NCI-H128 (cell line): ENCODE results near the gene XG.
"Not testable (repeated sequence)": the region's sequence is repeated elsewhere in the genome, so short reads cannot be mapped to it uniquely, and the experiment has no call there.

Experiments
- DNase-seq: peaks from one replicate; lab custom pipeline; 2025; ENCODE audit not compliant: unreplicated experiment; lab: John Stamatoyannopoulos, UW

Gene XG

GRCh38 chrX:2751874-2752300 lies at the start of gene XG:
TSS of gene XG (plus strand) at chrX:2752040. CDS start at chrX:2752275, 235 bp downstream.
- DNase-seq = not testable (repeated sequence)

GRCh38 chrX:2703991-2704369 lies 47.9 kb upstream of the XG start:
- no peak for DNase-seq

- no peak for DNase-seq
Measured at GRCh38 chrX:2705046-2705832, 46.6 kb upstream of the XG start.

GRCh38 chrX:2707334-2707760 lies 44.5 kb upstream of the XG start:
- no peak for DNase-seq

GRCh38 chrX:2708021-2708420 lies 43.8 kb upstream of the XG start:
- no peak for DNase-seq

GRCh38 chrX:2708592-2709188 lies 43.1 kb upstream of the XG start:
- DNase-seq = no peak

- no peak for DNase-seq
Measured at GRCh38 chrX:2709556-2709955, 42.3 kb upstream of the XG start.

- DNase-seq = no peak
Measured at GRCh38 chrX:2710041-2710840, 41.6 kb upstream of the XG start.

- no peak for DNase-seq
Measured at GRCh38 chrX:2711441-2711840, 40.4 kb upstream of the XG start.

GRCh38 chrX:2712428-2712827 lies 39.4 kb upstream of the XG start:
- DNase-seq = no peak

GRCh38 chrX:2712890-2713840 lies 38.7 kb upstream of the XG start:
- no peak for DNase-seq

GRCh38 chrX:2714551-2714950 lies 37.3 kb upstream of the XG start:
- no peak for DNase-seq

- DNase-seq = no peak
Measured at GRCh38 chrX:2715066-2715600, 36.7 kb upstream of the XG start.

- DNase-seq = no peak
Measured at GRCh38 chrX:2717312-2717711, 34.5 kb upstream of the XG start.

GRCh38 chrX:2718821-2719220 lies 33.0 kb upstream of the XG start:
- DNase-seq = no peak

- DNase-seq = no peak
Measured at GRCh38 chrX:2719774-2720447, 31.9 kb upstream of the XG start.

- DNase-seq = no peak
Measured at GRCh38 chrX:2723286-2723879, 28.5 kb upstream of the XG start.

- DNase-seq = not testable (repeated sequence)
Measured at GRCh38 chrX:2727264-2727663, 24.6 kb upstream of the XG start.

- no peak for DNase-seq
Measured at GRCh38 chrX:2732076-2732475, 19.8 kb upstream of the XG start.

- DNase-seq = no peak
Measured at GRCh38 chrX:2732649-2733048, 19.2 kb upstream of the XG start.
